Body of pancreas (tissue), 4 donors: ENCODE results near the gene LAMA2.

ENCODE experiments used
- CTCF ChIP-seq, 7 experiments: fragments of 450-650 bp in 4 of 7; fragments of 200-600 bp in 3 of 7; sonication (generic) in 3 of 7; IDR thresholded peaks; one replicate each; pipeline ENCODE4 v1.5.1; 2016 to 2019; ENCODE audit warnings: antibody characterized with exemption in 7 of 7
- POLR2A ChIP-seq, 3 donors: fragments of 450-650 bp; IDR thresholded peaks; one replicate each; pipeline ENCODE4 v1.6.1; 2016; ENCODE audit warnings: antibody characterized with exemption in 3 of 3, mild to moderate bottlenecking in 2 of 3

GRCh38 chr6:128997880-128998279, 114.9 kb downstream of the LAMA2 start:
- TF ChIP-seq CTCF (IDR thresholded peaks at IDR 0.05) (no peak), POLR2A (IDR thresholded peaks at IDR 0.05) (no peak)
